HG02588 (cell line): ENCODE measurements around the gene ICA1.
A peak's percentile ranks its signal among the peaks of the same experiment; 100 is the strongest.
"Not testable (repeated sequence)": the region's sequence is repeated elsewhere in the genome, so short reads cannot be mapped to it uniquely, and the experiment has no call there.

Source experiments
- ATAC-seq: cut with Tn5 transposase; IDR thresholded peaks from one replicate; pipeline ENCODE4 v1.9.1; 2021; ENCODE audit warnings: mild to moderate bottlenecking, moderate library complexity; ENCODE audit not compliant: unreplicated experiment

ICA1 gene

DNA sequence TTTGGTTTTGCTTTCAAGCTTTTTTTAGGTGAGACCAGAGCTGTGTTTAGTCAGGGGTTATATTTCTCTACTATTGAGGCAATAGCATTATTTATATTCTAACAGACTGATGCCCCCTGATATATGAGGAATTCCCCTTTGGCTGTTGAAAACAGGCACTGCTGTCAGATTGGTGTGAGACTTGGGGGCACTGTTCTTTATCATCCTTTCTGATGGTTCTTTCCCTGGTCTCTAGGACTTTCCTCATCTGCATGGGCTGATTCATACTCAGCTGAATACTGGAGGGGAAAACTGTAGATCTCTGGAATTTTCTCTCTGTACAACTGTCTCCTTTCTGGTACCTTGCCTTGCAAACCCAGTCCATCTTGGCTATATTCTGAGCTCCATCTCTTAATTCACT, 10.0 kb upstream of the ICA1 start:
- ATAC-seq, result peak; percentile 46

DNA sequence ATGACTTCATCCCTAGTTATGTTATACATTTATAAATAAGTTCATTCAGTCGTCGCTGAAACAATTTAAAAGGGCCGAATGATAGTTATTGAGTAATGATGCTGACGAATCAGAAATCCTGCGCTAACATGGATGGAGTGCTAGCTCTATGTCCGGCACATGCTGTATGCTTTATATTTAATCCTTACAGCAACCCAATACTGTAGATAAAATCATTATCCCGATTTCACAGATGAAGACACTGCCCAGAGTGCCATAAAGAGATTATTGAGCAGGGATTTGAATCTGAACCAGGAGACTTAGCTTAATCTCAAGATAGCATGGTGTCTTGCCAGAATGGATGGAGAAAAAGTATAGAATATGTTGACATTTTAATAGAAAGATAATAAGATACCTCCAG, 1.1 kb upstream of the ICA1 start:
- ATAC-seq, result no peak

- no peak for ATAC-seq
These were observed 884 bp downstream of the ICA1 start for GRCh38 chr7:8260871-8261694.

- no peak for ATAC-seq
These were observed 2.3 kb downstream of the ICA1 start for GRCh38 chr7:8259586-8260222.

DNA sequence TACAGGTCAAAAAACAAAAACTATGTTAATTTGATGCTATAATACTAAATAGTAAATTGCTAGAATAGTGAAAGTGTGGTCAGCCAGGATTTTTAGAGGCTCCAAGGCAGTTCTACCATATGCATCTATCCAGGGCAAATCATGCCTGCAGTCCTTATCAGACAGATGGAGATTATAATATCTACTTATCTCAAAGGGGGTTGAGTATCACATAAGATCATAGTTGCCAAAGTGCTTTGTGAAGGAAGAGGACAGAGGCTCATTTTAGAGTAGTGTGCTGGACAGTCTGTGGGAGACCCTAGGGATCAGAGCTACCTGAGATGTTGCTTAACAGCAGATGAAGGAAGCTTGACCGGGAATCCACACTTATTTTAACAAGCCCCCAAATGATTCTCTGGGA, 3.2 kb downstream of the ICA1 start:
- no peak for ATAC-seq

DNA sequence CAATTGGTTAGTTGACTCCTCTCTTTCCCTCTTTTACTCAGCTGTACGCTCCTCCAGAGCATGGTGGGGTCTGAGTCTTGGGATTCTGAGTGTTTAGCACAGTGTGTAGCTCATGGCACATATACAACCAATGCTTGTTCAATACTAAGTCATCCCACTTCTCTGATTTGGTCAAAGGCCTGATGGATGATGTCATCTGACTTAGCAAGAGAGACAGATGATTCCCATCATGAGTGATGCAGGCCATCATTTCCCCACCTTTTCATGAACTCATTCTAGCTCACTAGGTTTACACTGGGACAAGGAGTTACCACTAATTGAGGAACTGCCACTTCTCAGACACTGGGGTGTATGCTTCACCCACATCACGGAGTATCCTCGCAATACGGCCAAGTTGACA, 3.8 kb downstream of the ICA1 start:
- ATAC-seq, result no peak

DNA sequence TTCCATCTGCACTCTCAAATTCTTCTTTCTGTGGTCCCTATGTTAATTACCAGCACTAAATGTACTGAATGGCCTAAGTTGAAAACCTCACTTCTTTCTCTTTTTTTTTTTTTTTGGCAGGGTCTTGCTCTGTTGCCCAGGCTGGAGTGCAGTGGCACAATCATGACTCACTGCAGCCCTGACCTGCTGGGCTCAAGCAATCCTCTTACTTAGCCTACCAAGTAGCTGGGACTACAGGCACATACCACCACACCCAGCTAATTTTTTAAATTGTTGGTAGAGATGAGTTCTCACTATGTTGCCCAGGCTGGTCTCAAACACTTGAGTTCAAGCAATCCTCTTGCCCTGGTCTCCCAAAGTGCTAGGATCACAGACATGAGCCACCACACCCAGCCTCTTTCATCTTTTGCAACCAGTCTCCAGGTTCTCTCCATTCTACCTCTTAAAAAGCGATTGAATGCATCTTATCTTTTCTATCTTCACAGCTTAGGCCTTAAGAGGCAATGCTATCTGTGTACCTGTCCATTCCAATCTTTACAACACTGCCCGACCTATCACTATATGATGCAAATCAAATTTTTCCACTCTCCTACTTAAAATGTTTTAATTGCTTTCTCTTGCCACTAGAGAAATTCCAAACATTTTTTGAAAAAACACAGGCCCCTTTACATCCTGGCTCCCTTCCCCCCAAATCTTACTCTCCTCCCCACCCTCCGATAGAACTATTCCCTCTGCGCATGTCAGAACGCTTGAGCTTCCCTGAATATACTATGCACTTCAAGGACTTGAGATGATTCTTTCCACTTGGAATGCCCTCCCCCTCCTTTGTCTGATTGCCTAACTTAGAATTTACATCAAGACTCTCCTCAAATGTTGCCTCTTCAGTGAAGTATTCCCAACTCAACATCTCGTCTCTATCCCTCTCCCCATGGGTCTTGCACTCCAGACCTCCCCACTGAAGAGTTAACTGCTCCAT, 6.0 kb downstream of the ICA1 start:
- ATAC-seq, result no peak

DNA sequence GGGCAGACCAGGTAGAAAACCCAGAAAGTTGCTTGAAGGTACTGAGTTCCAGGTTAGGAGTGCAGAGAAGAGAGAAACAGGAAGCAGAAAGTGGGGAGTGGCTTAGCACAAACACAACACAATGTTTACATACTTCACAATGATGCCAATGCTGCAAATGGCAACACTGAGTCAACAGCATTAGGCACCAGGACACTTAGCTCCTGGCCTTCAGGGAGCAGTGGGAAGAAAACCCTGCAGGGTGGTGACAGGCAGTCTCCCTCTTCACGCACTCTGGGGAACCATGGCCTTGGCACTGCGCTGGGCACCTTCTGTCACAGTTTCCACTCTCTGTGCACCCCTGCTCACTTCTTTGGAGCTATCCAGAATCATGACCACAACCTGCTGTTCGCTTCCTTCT, 7.3 kb downstream of the ICA1 start:
- ATAC-seq, result no peak

GRCh38 chr7:8254215-8254614, 7.8 kb downstream of the ICA1 start:
- ATAC-seq, result no peak

GRCh38 chr7:8251195-8251594, 10.8 kb downstream of the ICA1 start:
- ATAC-seq, result no peak

DNA sequence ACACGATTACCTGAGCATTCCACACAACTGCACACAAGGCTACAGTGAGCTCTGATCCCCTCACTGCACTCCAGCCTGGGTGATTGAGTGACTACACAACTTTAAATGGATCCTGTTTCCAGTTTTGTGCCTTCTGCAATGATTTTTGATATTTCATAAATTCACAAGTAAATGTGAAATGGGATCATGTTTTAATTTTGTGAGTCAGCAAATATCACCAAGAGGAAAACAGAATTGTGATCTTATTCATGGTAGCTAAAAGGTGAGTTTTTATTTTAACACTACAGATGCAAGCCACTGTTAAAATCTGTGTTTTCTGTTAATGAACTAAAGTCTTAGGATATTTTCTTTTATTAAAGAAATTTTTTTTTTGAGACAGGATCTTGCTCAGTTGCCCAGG, 11.4 kb downstream of the ICA1 start:
- no peak for ATAC-seq

GRCh38 chr7:8249121-8249520, 12.8 kb downstream of the ICA1 start:
- ATAC-seq, result no peak

DNA sequence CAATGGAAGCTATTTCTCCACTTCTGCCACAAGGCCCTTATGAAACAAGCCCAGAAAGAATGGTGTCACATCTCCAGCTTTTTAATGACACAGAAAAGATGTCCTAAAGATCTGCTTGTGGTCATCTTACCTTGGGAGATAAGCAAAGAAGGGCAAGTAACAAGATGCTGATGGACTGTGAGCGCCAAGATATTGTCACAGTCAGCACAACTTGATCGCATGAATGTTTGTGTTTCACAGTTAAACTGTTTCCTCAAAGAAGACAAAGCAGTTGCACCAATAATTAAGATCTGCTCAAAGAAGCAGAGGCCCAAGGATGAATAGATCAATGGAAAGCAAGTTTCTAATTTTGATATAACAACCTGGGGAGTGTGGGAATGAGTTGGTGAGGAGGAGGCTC, 15.9 kb downstream of the ICA1 start:
- ATAC-seq, result no peak

DNA sequence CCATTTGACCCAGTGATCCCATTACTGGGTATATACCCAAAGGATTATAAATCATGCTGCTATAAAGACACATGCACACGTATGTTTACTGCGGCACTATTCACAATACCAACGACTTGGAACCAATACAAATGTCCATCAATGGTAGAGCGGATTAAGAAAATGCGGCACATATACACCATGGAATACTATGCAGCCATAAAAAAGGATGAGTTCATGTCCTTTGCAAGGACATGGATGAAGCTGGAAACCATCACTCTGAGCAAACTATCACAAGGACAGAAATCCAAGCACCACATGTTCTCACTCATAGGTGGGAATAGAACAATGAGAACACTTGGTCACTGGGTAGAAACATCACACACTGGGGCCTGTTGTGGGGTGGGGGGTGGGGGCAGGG, 16.9 kb downstream of the ICA1 start:
- ATAC-seq, result not testable (repeated sequence)

GRCh38 chr7:8243059-8243458, 18.9 kb downstream of the ICA1 start:
- not testable (repeated sequence) for ATAC-seq

- ATAC-seq, result not testable (repeated sequence)
These were observed 22.1 kb downstream of the ICA1 start for GRCh38 chr7:8239702-8240362.

GRCh38 chr7:8236780-8237407, 25.1 kb downstream of the ICA1 start:
- ATAC-seq, result no peak

- ATAC-seq, result no peak
These were observed 28.7 kb downstream of the ICA1 start for GRCh38 chr7:8232999-8233847.

DNA sequence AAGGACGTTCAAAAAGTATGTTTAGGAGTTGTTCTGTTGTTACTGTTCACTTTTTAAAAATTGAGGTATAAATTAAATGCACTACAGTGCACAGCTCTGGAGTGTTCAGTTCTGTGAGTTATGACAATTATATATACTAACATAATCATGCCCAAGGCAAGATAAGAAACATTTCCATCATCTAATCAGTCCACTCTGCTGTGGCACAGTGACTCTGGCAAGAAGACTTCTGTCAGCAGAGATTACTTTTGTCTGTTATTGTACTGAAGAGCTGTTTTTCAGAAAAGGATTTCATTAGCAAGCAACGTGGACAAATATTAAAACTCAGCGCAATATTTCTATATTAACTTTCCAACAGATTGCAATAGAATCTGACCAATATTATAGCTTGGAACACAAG, 32.0 kb downstream of the ICA1 start:
- ATAC-seq, result no peak
